Measurements from ENCODE around the gene SMC6.

DNA sequence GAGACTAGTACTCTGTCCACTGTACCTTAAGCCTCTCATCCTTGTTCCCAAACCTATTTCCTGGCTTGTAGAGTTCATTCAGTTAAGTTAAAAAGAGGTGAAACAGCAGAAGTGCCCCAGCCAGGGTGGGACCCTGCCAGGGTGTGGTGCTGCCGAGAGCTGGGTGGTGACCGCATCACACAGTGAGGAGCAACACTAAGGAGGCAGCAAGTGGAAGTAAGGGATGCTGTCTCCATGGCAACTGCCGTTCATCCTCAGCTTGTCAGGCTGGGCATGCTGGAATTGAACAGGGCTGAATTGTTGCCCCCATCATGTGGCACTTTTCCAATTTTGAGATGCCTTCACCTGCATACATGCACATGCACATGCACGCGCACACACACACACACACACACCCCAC is 136.1 kb downstream of the SMC6 start:
- TF ChIP-seq, protein P1, sequence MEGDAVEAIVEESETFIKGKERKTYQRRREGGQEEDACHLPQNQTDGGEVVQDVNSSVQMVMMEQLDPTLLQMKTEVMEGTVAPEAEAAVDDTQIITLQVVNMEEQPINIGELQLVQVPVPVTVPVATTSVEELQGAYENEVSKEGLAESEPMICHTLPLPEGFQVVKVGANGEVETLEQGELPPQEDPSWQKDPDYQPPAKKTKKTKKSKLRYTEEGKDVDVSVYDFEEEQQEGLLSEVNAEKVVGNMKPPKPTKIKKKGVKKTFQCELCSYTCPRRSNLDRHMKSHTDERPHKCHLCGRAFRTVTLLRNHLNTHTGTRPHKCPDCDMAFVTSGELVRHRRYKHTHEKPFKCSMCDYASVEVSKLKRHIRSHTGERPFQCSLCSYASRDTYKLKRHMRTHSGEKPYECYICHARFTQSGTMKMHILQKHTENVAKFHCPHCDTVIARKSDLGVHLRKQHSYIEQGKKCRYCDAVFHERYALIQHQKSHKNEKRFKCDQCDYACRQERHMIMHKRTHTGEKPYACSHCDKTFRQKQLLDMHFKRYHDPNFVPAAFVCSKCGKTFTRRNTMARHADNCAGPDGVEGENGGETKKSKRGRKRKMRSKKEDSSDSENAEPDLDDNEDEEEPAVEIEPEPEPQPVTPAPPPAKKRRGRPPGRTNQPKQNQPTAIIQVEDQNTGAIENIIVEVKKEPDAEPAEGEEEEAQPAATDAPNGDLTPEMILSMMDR (IDR thresholded peaks at IDR 0.05) = no peak
- no peak for TF ChIP-seq POLR2AphosphoS5 (IDR thresholded peaks at IDR 0.05)

All from transverse colon (tissue), 4 donors.